ENCODE results near the gene SLC5A2.

Gene SLC5A2

DNA sequence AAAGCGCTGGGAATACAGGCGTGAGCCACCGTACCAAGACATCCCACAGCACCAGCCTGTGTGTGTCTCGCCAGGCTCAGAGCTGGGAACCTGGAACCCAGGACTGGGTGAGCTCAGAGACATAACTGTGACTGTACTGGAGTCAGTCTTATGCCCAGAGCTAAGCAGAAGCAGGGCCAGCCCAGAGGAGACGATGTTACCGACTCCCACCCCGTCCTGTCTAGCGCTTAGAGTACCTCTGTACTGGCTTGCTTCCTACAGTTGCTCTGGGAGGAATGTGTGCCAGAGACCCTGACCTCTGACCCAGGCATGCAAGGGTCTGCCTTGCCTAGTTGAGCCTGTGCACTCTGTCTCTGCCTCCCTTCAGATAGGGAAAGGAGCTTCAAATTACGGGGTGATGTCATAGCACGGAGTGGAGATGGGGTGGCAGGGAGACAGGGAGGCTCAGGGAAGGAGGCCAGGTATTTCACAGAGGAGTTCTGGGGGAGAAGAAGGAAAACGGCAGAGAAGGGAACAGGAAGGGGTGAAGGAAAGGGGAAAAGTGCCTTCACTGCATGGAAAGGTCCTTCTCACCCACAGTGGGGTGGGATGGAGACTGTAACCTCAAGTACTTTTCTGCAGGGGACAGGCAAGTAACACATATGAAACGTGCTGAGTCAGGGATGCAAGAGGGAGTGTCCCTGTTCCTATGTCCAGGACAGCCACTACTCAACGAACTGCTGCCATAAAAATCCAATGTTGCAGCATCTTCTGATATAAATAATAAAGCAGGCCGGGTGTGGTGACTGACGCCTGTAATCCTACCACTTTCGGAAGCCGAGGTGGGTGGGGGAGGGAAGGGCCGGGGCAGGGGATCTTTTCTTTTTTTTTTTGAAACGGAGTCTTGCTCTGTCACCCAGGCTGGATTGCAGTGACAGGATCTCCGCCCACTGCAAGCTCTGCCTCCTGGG, 29.4 kb upstream of the SLC5A2 start:
- H3K4me3 ChIP-seq (replicated peaks; ENCODE audit: low read depth, low read length), result no peak overlapping the region
- H3K27me3 ChIP-seq (replicated peaks; ENCODE audit: control insufficient read depth, insufficient read depth, low read length), result no peaks in the 10 kb centered on the region
- no peak for DNase-seq (ENCODE audit: extremely low read depth, insufficient read length)
- H3K36me3 ChIP-seq (ENCODE audit: control insufficient read depth, insufficient read depth, low read length), result peaks cover 5% of the 10 kb centered on the region
- TF ChIP-seq, protein P1, sequence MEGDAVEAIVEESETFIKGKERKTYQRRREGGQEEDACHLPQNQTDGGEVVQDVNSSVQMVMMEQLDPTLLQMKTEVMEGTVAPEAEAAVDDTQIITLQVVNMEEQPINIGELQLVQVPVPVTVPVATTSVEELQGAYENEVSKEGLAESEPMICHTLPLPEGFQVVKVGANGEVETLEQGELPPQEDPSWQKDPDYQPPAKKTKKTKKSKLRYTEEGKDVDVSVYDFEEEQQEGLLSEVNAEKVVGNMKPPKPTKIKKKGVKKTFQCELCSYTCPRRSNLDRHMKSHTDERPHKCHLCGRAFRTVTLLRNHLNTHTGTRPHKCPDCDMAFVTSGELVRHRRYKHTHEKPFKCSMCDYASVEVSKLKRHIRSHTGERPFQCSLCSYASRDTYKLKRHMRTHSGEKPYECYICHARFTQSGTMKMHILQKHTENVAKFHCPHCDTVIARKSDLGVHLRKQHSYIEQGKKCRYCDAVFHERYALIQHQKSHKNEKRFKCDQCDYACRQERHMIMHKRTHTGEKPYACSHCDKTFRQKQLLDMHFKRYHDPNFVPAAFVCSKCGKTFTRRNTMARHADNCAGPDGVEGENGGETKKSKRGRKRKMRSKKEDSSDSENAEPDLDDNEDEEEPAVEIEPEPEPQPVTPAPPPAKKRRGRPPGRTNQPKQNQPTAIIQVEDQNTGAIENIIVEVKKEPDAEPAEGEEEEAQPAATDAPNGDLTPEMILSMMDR (IDR thresholded peaks at IDR 0.05; ENCODE audit: insufficient read depth, low read length, poor library complexity, severe bottlenecking), result no peak

DNA sequence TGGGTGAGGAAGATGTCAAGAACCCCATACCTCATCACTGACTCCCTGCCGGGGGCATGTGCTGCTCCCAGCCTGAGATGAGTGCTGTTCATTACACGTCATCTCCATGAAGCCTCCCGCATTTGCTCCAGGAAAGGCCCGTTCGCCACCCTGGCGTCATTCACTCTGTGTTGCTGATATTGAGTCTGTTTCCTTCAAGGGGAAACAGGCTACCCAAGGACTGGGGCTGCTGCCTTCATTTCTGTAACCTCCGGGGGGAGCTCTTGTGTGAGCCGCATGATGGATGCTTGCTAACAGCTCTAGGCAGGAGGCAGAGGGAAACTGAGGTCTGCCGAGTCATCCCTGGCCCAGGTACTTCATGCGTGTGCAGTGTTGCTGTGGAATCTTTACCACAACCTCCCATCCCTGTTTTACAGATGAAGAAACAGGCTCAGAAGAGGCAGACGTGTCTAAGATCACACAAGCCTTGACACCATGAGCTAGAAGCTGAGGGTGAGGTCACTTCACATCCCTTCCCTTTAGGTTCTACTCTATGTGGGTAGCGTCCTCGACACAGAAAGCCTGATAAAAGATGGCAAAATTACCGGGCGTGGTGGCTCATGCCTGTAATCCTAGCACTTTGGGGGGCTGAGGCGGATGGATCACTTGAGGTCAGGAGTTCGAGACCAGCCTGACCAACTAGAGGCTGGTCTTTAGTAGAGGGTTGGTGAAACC, 27.2 kb upstream of the SLC5A2 start:
- no peaks in the 10 kb centered on the region for H3K27me3 ChIP-seq (replicated peaks; ENCODE audit: control insufficient read depth, insufficient read depth, low read length)
- peaks cover 5% of the 10 kb centered on the region for H3K36me3 ChIP-seq (ENCODE audit: control insufficient read depth, insufficient read depth, low read length)
- peak overlapping the region; percentile 29 for H3K4me3 ChIP-seq (replicated peaks; ENCODE audit: low read depth, low read length)
- DNase-seq (ENCODE audit: extremely low read depth, insufficient read length), result no peak
- TF ChIP-seq, protein P1 (IDR thresholded peaks at IDR 0.05; ENCODE audit: insufficient read depth, low read length, poor library complexity, severe bottlenecking), result peak; percentile 53

DNA sequence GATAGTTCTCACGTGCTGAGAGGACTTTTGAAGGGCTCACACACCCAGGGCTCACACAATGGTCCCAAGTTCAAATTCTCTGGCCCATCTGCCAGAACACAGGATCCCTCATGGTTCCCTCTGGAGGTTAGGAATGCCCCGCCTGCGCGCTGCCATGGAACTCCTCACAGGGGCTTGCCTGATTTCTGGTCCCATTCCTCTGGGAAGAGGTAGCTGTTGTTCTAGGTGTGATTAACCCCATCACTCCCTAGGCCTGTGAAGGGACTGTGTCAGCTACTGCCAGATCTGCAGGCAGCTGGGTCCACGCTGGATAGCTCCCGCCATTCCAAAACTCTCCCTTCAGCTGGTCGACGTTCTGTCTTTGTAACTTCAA, 25.9 kb upstream of the SLC5A2 start:
- Histone ChIP-seq H3K36me3 (ENCODE audit: control insufficient read depth, insufficient read depth, low read length) (peaks cover 5% of the 10 kb centered on the region), H3K4me3 (replicated peaks; ENCODE audit: low read depth, low read length) (peak overlapping the region; percentile 8; the same call in 1 of the 2 replicates), H3K27me3 (replicated peaks; ENCODE audit: control insufficient read depth, insufficient read depth, low read length) (no peaks in the 10 kb centered on the region)
- TF ChIP-seq, protein P1 (IDR thresholded peaks at IDR 0.05; ENCODE audit: insufficient read depth, low read length, poor library complexity, severe bottlenecking), result no peak
- DNase-seq (ENCODE audit: extremely low read depth, insufficient read length), result no peak

DNA sequence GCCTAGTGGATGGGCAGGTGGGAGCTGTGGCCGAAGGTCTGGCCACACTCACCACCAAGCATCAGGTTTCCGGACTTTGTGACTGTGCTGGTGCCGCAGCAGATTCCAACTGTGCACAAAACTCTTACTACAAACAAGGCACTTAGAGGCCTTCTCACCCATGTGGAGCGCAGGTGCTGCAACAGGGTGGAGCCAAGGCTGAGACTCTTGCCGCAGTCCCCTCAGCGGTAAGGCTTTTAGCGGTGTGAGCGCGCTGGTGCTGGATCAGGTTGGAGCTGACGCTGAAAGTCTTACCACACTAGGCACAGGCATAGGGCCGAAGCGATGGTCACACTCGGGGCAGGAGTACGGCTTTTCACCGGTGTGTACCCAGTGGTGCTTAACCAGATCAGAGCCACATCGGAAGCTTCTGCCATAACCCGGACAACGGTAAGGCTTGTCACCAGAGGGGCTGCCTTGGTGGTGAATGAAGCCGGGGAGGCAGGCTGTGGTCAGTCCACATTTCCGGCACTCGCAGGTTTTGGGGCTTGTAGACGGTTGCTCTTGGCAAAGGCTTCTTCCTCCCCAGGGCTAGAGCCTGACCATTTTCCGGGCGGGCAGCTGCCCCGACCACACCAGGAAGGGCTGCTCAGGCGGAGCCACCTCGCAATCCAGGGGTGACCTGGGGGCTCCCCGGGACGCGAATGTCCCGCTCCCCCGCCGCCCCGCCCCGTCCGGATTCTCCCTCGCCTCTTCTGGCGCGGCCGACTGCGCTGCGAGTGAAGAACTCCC, 24.7 kb upstream of the SLC5A2 start:
- H3K4me3 ChIP-seq (replicated peaks; ENCODE audit: low read depth, low read length), result peak overlapping the region; percentile 74
- H3K36me3 ChIP-seq (ENCODE audit: control insufficient read depth, insufficient read depth, low read length), result peaks cover 7% of the 10 kb centered on the region
- H3K27me3 ChIP-seq (replicated peaks; ENCODE audit: control insufficient read depth, insufficient read depth, low read length), result no peaks in the 10 kb centered on the region
- peak; percentile 75 for DNase-seq (ENCODE audit: extremely low read depth, insufficient read length)
- TF ChIP-seq, protein P1 (IDR thresholded peaks at IDR 0.05; ENCODE audit: insufficient read depth, low read length, poor library complexity, severe bottlenecking), result no peak

DNA sequence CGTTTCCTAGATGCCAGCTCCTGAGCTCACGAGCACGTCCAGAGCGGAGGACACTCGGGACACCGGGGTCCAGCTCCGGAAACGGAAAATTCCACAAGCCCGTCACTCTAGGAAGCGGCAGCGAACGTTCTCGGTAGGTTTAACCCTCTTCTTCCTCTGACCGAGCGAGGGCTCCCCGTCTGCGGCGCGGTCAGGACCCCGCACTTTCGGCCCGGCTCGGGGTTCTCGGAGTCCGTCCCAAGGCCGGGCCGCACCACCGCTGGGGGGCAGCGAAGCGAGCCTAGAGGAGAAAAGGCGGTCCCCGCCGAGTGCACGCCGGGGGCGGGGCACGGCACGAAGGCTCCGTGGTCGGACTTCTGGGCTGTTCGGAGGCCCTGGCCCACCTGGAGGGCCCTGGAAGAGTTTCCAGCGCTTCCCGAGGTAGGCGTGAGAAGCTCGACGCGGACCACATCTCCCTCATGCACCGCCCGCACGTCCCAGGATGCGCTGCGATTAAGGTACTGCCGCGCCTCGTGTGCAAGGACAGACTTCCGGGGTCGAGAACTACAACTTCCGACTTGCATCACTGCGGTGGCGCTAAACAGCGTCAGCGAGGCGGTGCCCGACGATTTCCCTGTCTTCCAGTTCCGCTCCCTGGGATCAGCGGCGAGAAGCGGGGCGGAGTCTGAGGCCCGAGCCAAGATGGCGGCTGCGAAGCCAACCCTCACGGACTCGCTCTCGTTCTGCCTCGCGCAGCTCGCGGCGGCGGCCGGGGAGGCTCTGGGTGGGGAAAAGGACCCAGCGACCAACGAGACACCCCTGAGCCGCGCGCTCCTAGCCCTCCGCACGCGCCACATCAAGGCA, 23.9 kb upstream of the SLC5A2 start, which contains the start of gene ARMC5:
Gene ARMC5, plus strand, starts transcription at position 658 of the 843 bp plus-strand sequence. Its CDS starts 24 bp downstream, at position 682.
- H3K4me3 ChIP-seq (replicated peaks; ENCODE audit: low read depth, low read length), result peak within 1 kb of the TSS; percentile 74
- no peaks in the 10 kb centered on the region for H3K27me3 ChIP-seq (replicated peaks; ENCODE audit: control insufficient read depth, insufficient read depth, low read length)
- peaks cover 7% of the 10 kb centered on the region for H3K36me3 ChIP-seq (ENCODE audit: control insufficient read depth, insufficient read depth, low read length)
- peak; percentile 96 for DNase-seq (ENCODE audit: extremely low read depth, insufficient read length)
- TF ChIP-seq, protein P1 (IDR thresholded peaks at IDR 0.05; ENCODE audit: insufficient read depth, low read length, poor library complexity, severe bottlenecking), result peak; percentile 81

Measured in GM06990 (cell line).